ENCODE data around the gene ACADS. TPM values are rescaled to one million over a fixed set of nuclear protein-coding genes. Genes with fewer than 3 reads are reported as not detected.

ACADS gene
- polyA plus RNA-seq, 2 of the 4 experiments (the other 2 are of a cell fraction), result 7.9 to 9.3 TPM

GRCh38 chr12:120737557-120738251 lies 12.1 kb downstream of the ACADS start:
- FAIRE-seq (no peak), DNase-seq (ENCODE audit: low read depth in 1 of 2, low spot score in 1 of 2) (no peak), ATAC-seq (peak; percentile 27 to 68; a peak in 4 of 6 replicates)
- Histone ChIP-seq H3K27ac (no peak overlapping the region), H3K4me3 (no peak overlapping the region), H3K4me2 (no peak overlapping the region), H3K9me3 (no peaks in the 10 kb centered on the region), H3K4me1 (no peaks in the 10 kb centered on the region)
- POLR2A ChIA-PET, result no interaction called here
- peak in 1 of 2 experiments; percentile 32; a peak in 2 of 5 replicates for TF ChIP-seq RAD21 (conservative IDR thresholded peaks at IDR 0.05 in 1 of 2, IDR thresholded peaks at IDR 0.05 in 1 of 2)
- TF ChIP-seq HEYL (CRISPR knock-in tag; IDR thresholded peaks at IDR 0.05), result no peak
- CTCF ChIA-PET, result interaction anchor here (0.6 to 1.6 kb wide), 3 partner anchors 21 to 234 kb away, joined by 3 to 5 read pairs (median 3); no protein-coding TSS in a partner anchor
- 86% methylated on average over 23 of the region's 25 CpGs for WGBS (ENCODE audit: missing lambda C conversion rate)

GRCh38 chr12:120738252-120739030 lies 12.8 kb downstream of the ACADS start:
- WGBS (ENCODE audit: missing lambda C conversion rate), result 87% methylated on average over 30 of the region's 31 CpGs
- ATAC-seq (no peak), DNase-seq (ENCODE audit: low read depth in 1 of 2, low spot score in 1 of 2) (no peak), FAIRE-seq (no peak)
- H3K4me1 ChIP-seq, result no peaks in the 10 kb centered on the region
- no peak overlapping the region for H3K4me2 ChIP-seq
- ChIA-PET POLR2A (no interaction called here), CTCF (interaction anchor here (1.3 to 1.6 kb wide), 3 partner anchors 20 to 233 kb away, joined by 3 to 5 read pairs (median 4); no protein-coding TSS in a partner anchor)
- no peak for TF ChIP-seq RARB (CRISPR knock-in tag; IDR thresholded peaks at IDR 0.05)
- H3K27ac ChIP-seq, result no peak overlapping the region
- no peak overlapping the region for H3K4me3 ChIP-seq
- H3K9me3 ChIP-seq, result no peaks in the 10 kb centered on the region

- no peak overlapping the region for H3K27ac ChIP-seq
- H3K4me3 ChIP-seq, result no peak overlapping the region
- TF ChIP-seq RFX5 (IDR thresholded peaks at IDR 0.05), result no peak
- no peak for TF ChIP-seq HOXB5 (CRISPR knock-in tag; IDR thresholded peaks at IDR 0.05)
- TF ChIP-seq GATA3 (IDR thresholded peaks at IDR 0.05; ENCODE audit: borderline replicate concordance), result no peak
- no peak for TF ChIP-seq POLR2AphosphoS2 (conservative IDR thresholded peaks at IDR 0.05; ENCODE audit: low read length)
- TF ChIP-seq USF2 (IDR thresholded peaks at IDR 0.05), result no peak
- TF ChIP-seq RARB (CRISPR knock-in tag; IDR thresholded peaks at IDR 0.05), result no peak
- no peak for TF ChIP-seq ATOH8 (CRISPR knock-in tag; IDR thresholded peaks at IDR 0.05; ENCODE audit: low read depth)
- TF ChIP-seq HEYL (CRISPR knock-in tag; IDR thresholded peaks at IDR 0.05), result no peak
- ChIA-PET POLR2A (no interaction called here), CTCF (interaction anchor here (0.8 to 1.6 kb wide), 5 partner anchors 25 to 271 kb away, joined by 3 to 5 read pairs (median 3); no protein-coding TSS in a partner anchor)
- DNase-seq (ENCODE audit: low read depth in 1 of 2, low spot score in 1 of 2), result no peak
- no peaks in the 10 kb centered on the region for H3K9me3 ChIP-seq
- FAIRE-seq, result no peak
- 90% methylated on average over 19 of the region's 38 CpGs for WGBS (ENCODE audit: missing lambda C conversion rate)
- no peaks in the 10 kb centered on the region for H3K4me1 ChIP-seq
- no peak for ATAC-seq
- H3K4me2 ChIP-seq, result no peak overlapping the region
These were observed 13.6 kb downstream of the ACADS start for GRCh38 chr12:120739031-120739762.

GRCh38 chr12:120739821-120740613 lies 14.4 kb downstream of the ACADS start:
- DNase-seq (ENCODE audit: low read depth in 1 of 2, low spot score in 1 of 2), result no peak
- no peak overlapping the region for H3K4me3 ChIP-seq
- POLR2A ChIA-PET, result no interaction called here
- no peak for ATAC-seq
- no peaks in the 10 kb centered on the region for H3K4me1 ChIP-seq
- no peak for TF ChIP-seq NFE2L2 (conservative IDR thresholded peaks at IDR 0.05; ENCODE audit: low read length)
- no peak for TF ChIP-seq RARB (CRISPR knock-in tag; IDR thresholded peaks at IDR 0.05)
- TF ChIP-seq FOXS1 (CRISPR knock-in tag; IDR thresholded peaks at IDR 0.05), result no peak
- no peak for TF ChIP-seq HMGXB4 (CRISPR knock-in tag; IDR thresholded peaks at IDR 0.05; ENCODE audit: borderline replicate concordance)
- TF ChIP-seq POLR2A (IDR thresholded peaks at IDR 0.05; ENCODE audit: low read length), result no peak
- TF ChIP-seq RCOR1 (IDR thresholded peaks at IDR 0.05; ENCODE audit: low read depth, low read length), result no peak
- TF ChIP-seq NPAS2 (CRISPR knock-in tag; IDR thresholded peaks at IDR 0.05; ENCODE audit: borderline replicate concordance), result no peak
- TF ChIP-seq EHF (CRISPR knock-in tag; IDR thresholded peaks at IDR 0.05), result no peak
- TF ChIP-seq ELK1 (IDR thresholded peaks at IDR 0.05; ENCODE audit: low read depth, low read length), result no peak
- TF ChIP-seq CHD2 (IDR thresholded peaks at IDR 0.05; ENCODE audit: low read length, partially characterized antibody), result no peak
- TF ChIP-seq RFX5 (IDR thresholded peaks at IDR 0.05), result no peak
- no peak for TF ChIP-seq HDAC2 (IDR thresholded peaks at IDR 0.05)
- no peak for TF ChIP-seq EHMT2 (IDR thresholded peaks at IDR 0.05; ENCODE audit: low read depth)
- WGBS (ENCODE audit: missing lambda C conversion rate), result 64% methylated on average over 13 of the region's 16 CpGs
- H3K27ac ChIP-seq, result no peak overlapping the region
- H3K9me3 ChIP-seq, result no peaks in the 10 kb centered on the region
- H3K4me2 ChIP-seq, result no peak overlapping the region
- CTCF ChIA-PET, result interaction anchor here (0.8 to 1.5 kb wide), 7 partner anchors 12 to 270 kb away, joined by 3 to 4 read pairs (median 3); no protein-coding TSS in a partner anchor
- no peak for FAIRE-seq

Data from A549 (cell line).